Measurements from ENCODE around the gene DCAF8.
A peak's percentile ranks its signal among the peaks of the same experiment; 100 is the strongest.

DCAF8 gene

DNA sequence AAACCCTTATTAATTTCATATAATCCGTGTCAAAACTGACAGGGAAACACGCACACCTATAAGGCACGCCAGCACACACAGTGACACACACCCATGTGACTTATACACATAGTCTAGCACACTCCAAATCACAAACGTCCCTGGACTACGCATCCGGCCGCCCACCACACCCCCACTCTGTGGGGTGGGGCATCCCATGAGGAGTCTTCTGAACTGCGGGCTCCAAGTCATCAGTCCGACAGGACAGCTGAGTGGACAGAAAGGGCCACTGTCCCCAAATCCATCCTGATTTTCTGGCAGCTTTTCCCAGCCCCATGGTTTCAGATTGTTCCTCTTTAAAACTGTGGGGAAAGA is 56.3 kb downstream of the DCAF8 start:
- DNase-seq (ENCODE audit: extremely low read depth in 1 of 2, low read depth in 1 of 2) = peak; percentile 7 to 17

DNA sequence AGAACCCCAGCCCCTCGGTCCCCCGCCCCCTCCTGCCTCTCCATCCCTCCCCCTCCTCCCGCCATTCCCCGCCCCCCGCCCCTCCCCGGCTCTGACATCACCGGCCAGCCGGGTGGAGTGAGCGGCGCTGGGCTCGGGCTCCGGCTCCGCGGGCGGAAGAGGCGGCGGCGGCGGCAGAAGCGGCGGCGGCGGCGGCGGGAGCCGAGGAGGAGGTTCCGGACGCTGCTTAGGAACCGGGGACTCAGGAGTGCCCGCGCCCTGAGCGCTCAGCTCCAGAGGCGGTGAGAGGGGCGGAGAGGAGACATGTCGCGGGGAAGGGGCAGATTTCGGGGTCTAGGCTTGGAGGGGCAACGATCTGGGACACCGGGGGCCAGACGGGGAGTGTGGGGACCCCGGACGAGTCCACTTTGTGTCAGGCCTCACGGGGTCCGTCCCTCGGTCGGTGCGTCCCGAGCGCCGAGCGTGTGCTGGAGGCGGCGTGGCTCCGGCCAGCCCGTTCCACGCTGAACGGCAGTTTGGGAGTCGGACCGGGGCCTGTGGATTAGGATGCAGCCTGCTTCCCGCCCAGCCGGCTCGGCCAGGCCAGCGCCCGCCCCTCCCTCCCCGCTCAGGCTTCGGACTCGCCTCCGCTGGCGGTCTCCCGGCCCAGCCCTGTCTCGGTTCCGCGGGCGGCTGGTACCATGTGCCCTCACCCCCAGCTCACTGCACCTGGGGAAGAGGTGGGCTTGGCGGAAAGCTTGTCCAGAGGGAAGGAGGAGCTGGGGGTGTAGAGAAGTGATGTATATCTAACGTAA is 56.9 kb downstream of the DCAF8 start, which contains the start of gene PEA15:
TSS of gene PEA15 (plus strand) at position 143 of the 794 bp plus-strand sequence. CDS start 6,161 bp downstream, outside the sequence.
- peak; percentile 11 to 53 for DNase-seq (ENCODE audit: extremely low read depth in 1 of 2, low read depth in 1 of 2)

DNA sequence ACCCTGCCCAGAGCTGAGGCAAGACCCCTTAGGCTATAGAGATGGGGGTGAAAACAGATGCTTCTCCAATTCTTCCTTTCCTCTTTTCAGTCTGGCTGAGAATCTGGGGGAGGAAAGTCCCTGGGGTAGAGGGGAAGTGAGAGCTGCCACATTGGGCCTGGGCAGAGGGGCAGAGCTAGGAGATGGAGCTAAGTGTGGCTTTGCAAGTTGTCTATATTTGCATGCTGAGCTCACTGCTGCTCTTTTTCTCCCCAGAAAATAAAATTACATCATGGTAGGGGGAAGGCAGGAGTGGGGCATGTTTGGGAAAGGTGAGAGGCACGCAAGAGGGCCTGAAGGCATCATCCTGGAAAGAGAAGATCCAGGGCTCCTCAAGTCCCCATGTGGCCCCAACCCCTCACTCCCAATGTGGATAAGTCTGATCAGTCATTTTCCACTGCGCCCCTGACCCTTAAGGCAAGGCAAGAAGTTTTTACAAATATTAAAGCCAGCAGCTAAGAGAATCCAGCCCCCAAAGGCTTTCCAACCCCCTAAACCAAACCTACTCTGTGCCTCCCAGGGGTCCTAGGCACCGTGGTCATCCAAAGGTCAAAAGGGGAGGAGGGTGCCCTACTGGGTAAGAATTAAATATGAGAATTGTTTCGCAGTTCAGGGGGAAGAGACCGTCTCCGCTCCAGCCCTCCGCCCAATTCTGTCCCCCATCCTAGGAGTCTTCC is 57.7 kb downstream of the DCAF8 start:
- no peak for DNase-seq (ENCODE audit: extremely low read depth in 1 of 2, low read depth in 1 of 2)

DNA sequence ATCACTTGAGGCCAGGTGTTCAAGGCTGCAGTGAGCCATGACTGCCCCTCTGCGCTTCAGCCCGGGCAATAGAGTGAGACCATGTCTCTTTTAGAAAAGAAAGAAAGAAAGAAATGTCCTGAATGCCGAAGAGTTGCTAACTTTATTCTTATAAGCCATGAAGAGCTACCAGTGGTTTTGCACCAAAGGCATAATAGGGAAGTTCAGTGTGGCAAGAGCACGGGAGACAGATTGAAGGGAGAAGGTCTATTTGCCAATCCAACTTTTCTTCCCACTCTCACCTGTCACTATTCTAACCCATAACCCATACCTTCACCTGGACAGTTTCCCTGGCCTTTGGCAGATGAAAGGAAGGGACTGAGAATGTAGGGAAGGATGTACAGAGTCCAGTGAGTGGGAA is 61.6 kb downstream of the DCAF8 start:
- DNase-seq (ENCODE audit: extremely low read depth in 1 of 2, low read depth in 1 of 2) = no peak

DNA sequence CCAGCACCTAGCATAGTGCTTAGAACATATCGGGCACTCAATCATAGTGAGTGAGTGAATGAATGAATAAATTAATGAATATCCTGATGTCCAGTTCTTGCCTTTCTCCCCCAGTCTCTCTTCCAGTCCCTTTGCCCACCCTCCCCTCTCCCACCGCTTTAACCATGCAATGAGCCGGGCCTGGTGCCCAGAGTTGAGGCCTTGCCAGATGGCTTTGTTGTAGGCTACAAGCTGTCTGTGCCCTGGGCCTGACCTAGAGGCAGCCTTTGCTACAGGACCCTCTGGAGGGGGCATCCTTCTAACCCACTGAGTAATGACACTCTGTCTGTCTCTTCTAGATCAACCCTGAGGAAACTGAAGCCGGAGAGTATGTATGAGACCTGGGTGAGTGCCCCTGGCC is 65.1 kb downstream of the DCAF8 start:
- DNase-seq (ENCODE audit: extremely low read depth in 1 of 2, low read depth in 1 of 2) = no peak

DNA sequence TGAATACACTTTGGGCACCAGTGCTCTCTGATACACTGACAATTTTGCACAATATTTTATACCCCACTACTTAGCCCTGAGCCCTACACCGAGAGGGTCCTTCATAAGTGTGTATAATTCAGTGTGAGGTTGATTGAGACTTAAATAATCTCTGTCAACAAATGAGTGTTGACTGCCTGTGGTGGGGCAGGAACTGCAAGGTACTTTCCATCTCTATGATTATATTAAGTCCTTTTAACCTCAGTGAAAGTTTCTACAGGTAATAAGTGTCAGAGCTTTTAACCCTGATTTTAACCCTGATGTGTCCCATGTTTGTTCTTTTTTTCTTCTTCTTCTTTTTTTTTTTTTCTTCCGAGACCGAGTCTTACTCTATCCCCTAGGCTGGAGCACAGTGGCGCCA is 66.2 kb downstream of the DCAF8 start:
- DNase-seq (ENCODE audit: extremely low read depth in 1 of 2, low read depth in 1 of 2) = no peak

DNA sequence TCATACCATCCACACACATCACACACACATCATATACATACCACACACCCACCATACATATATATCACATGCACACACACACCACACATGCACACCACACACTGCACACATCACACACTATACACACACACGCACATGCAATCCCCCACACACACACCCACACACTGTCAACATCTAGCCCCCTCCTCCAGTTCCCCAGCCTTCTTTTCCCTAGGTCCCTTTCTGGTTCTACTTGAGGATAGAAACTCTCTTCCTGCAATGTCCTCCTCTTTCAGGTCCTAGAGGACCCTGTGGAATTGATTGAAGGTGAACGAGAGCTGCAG is 67.7 kb downstream of the DCAF8 start:
- no peak for DNase-seq (ENCODE audit: extremely low read depth in 1 of 2, low read depth in 1 of 2)

DNA sequence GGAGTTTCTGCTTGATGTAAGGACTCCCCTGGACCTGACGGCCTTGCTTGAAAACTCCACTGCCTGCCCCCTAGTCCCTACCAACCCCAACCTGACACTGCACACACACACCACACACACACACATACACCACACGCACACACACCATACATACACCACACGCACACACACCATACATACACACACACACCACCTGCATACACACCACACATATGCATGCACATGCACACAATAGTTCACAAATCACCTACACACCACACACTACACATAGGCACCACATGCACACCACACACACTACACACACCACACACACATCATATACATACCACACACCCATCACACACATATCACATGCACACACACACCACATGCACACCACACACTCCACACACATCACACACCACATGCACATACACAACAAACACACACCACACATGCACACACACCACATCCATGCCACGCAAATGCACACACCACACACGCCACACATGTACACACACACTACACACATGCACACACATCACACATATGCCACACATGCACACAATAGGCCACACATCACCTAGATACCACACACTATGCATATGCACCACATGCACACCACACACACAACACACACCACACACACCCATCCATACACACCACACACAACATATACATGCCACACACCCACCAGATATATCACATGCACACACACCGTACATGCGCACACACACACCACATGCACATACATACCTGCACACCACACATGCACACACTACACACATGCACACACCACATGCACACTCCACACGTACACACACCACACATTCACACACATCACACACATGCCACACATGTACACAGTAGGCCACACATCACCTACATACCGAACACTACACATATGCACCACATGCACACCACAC is 68.3 kb downstream of the DCAF8 start:
- no peak for DNase-seq (ENCODE audit: extremely low read depth in 1 of 2, low read depth in 1 of 2)

DNA sequence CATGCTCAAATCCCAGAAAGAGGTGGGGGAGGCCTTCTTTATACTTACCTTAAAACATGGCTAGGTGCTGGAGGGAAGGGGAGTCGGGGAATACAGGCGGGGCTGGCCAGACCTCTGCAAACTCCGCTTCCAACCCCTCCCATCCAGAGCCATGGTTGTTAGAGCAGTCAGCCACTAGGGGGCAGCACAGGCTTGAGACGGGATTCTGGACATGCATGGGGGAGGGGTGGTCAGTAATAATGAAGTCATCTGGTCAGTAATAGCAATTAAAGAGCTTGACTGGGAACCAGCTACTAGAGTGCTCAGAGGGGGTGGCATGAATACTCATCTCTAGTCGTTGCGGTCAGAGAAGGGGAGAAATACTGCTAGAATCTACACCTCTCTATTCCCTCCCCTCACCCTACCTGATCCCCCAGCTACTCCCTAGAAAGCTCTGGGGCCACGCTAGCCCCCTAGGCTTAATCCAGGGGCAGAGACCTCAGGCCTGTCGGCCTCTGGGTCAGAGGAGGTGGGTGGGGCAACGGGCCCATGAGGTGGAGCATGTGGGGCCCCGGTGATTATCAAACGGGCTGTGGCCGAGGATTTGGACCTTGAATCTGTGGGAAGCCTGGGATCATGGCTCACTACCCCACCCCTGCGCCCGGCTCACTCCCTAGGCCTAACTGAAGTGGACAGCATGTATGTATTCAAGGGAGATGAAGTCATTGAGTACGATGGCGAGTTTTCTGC is 69.1 kb downstream of the DCAF8 start:
- DNase-seq (ENCODE audit: extremely low read depth in 1 of 2, low read depth in 1 of 2) = peak; percentile 42 to 73

DNA sequence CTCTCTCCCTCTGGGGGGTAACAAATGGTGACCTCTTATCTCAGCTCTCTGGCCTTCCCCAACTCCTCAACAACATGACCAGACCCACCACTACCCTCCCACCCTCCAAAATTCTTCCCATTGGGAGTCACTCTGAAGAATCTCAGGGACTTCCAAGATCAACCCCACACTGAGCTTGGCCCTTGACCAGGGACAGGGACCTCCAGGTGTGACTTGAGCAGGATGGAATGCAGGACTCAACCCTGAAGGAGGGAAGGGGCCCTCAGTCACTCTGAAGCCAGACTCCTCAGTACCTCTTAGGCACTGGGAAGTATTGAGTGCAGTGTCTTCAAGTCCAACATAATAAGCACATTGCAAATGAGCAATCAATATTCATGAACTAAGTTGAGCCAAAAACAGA is 70.1 kb downstream of the DCAF8 start:
- DNase-seq (ENCODE audit: extremely low read depth in 1 of 2, low read depth in 1 of 2) = no peak

DNA sequence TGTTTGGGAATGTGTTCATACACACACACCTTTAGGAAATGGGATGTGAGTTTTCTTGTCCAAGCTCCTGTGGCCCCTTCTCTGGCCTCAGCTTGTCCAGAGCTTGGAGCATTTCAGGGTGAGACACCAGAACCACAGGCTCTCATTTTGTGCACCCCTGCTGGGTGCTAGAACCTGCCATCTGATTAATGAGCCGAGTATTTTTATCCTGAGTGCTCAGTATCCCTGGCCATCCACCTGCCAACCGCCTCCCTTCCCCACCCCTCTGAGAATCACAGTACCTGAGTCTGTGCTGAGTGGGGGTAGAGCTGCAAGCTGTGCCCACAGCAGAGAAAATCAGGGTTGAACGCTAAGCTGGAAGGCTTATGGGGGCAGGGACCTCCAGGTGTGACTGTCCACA is 70.6 kb downstream of the DCAF8 start:
- no peak for DNase-seq (ENCODE audit: extremely low read depth in 1 of 2, low read depth in 1 of 2)

DNA sequence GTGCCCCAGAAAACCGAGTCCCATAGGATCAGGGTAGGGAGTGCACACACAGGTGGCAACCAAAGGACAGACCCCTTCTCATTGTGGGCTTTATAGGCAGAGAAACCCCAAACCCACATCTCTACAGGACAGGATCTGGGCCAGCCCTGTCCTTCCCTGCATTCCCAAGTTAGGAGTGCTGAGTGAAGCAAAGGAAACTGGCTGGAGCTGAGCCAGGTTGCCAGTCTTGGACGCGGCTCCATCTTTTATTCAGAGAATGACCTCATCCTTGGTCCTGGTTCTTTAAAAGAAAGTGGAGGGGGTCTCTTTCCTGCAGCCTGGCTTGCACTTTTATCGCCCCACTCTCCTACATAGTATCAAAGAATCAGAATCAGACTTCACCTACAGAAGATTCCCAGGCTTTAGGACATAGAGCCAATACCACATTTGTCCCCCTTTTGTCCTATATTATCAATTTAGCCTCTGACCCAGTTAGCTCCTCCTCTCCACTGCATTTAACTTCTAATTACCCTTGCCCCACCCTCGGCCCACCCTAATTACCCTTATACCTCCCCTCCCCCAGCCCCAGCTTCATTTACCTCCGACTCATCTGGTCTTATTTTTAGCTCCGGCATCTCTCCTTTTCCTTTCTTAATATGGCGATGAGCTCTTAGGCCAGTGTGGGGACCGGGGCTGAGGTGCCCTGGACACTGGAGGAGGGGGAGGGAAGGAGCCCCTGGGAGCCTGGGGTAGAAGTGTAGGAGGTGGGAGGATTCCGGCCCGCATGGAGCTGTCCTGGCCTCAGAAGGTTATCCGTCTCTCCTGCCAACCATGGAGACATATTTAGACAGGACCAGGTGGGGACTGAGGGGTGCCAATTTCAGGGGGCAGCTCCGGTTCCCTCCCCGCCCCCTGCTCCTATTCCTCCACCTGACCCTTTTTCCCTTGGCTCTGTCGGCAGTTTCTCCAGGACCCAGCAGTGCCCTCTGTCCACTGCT is 72.4 kb downstream of the DCAF8 start, which contains the start of gene CASQ1:
TSS of gene CASQ1 (plus strand) at position 927 of the 977 bp plus-strand sequence. CDS start 177 bp downstream, outside the sequence.
- no peak for DNase-seq (ENCODE audit: extremely low read depth in 1 of 2, low read depth in 1 of 2)

DNA sequence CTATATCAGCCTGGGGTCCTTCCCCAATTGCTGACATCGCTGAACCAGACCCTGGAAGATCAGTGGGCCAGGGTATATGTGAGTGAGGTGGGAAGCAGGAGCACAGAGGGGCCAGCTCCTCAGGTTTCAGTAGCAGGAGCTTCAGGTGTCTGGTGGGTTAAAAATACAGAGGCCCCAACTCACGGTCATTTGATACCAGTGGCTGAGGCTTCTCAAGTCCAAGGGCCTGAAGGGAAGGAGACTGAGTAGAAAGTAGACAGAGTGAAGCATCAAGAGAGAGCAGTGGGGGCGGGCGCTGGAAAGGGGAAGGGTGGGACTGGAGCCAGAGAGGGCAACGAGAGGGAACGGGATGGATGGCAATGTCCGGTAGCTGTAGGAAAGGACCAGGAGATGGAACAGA is 74.0 kb downstream of the DCAF8 start:
- no peak for DNase-seq (ENCODE audit: extremely low read depth in 1 of 2, low read depth in 1 of 2)

DNA sequence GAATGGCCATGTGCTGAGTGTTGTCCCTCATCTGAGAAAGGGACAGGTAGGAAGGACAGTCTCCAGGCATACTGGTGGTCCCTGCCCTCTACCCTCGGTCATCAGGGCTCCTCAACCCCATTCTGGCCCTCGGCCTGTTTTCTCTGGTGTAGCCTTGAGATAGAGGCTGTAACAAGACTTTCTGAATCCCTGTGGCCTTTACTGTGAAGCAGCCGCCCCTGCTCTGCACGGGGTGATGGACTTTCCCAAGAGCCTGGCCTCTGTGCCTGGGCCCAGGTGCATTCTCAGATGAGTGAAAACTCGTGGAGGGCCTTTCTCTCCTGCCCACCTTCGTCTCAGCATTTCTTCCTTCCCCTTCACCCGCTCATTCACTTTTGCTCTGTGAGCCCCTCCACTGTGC is 74.9 kb downstream of the DCAF8 start:
- no peak for DNase-seq (ENCODE audit: extremely low read depth in 1 of 2, low read depth in 1 of 2)

DNA sequence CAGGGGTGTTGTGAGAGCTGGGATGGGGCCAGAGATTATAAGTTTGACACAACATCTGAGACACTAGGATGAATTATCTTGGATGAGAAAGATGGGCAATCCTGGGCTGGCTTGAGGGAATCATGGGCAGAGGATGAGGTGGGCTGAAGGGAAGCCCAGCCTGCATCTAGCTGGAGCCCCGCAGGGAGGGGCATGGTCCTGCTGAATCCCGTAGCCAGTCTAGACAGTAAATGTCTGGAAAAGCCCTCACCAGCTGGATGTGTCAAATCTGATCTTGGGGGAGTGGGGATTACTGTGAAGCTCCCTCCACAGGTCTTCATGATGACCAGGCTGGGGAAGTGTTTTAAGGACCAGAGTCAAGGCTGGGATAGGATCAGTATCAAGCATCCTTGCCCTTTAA is 75.6 kb downstream of the DCAF8 start:
- DNase-seq (ENCODE audit: extremely low read depth in 1 of 2, low read depth in 1 of 2) = no peak

DNA sequence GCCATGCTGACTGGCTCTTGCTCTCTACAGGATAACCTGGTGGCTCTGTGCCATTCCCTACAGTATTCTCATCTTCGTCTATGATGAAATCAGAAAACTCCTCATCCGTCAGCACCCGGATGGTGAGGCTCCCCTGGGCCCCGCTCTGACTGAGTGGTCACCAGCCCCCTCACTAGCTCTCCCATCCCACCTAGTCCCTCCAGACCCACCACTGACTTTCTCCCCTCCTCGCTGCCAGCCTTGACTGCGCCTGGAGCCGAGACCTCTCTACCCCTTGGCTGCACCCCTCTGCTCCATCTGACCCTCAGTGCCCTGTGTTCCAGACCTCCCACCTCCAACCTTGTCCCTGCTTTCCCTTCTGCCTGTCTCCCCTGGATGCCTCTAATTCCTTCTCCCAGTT is 76.1 kb downstream of the DCAF8 start:
- DNase-seq (ENCODE audit: extremely low read depth in 1 of 2, low read depth in 1 of 2) = no peak

DNA sequence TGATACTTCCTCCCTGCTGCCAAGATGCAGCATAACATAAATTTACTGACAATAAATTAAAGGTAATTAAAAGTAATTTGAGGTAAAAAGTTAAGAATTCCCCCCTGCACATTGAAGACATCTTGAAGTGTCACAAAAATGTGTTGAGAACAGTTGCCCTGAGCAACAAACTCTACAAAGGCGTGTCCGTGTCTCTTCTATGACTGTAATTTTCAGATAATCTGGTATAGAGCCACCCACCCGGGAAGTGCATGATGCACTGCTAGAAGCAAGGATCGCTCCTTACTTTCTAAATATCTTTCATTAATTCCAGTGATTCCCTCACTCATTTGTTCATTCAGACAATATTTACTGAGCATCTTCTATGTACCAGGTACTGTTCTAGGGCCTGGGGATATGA is 83.0 kb downstream of the DCAF8 start:
- DNase-seq (ENCODE audit: extremely low read depth in 1 of 2, low read depth in 1 of 2) = no peak

DNA sequence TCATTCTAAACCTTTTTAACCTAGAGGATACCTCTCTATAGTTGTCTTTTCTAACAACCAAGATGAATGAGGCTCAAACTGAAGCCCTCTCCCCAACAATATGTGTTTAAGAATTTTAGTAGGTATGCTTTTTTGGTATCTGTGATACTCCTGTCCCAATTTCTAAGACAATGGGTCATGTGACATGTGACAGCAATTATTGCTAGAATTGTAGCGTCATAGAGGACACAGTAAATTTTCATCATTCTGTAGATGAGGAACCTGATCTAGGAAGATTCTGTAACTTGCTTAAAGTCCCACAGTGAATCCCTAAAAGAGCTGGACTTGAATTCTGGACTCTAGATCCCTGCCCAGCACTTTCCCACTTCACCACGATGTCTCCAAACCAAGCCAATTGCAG is 83.6 kb downstream of the DCAF8 start:
- DNase-seq (ENCODE audit: extremely low read depth in 1 of 2, low read depth in 1 of 2) = no peak

DNA sequence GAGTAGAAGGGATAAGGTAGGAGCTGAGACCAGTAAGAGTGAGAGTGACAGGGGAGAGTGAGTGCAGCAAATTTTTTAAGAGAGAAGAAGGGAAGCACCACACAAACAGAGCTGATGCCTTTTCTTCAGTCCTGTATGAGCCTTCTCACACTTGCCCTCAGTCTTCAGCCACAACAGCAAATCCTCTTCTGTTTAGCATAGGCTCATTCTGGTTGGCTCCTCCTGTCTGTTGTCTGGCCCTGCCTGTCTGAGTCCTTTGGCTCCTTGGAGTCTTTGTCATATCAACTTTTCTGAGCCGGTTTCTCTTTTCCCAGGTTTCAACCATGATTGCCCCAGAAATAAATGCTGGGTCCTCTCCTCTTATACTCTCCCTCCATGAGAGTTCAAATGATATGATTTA is 84.7 kb downstream of the DCAF8 start:
- DNase-seq (ENCODE audit: extremely low read depth in 1 of 2, low read depth in 1 of 2) = no peak

DNA sequence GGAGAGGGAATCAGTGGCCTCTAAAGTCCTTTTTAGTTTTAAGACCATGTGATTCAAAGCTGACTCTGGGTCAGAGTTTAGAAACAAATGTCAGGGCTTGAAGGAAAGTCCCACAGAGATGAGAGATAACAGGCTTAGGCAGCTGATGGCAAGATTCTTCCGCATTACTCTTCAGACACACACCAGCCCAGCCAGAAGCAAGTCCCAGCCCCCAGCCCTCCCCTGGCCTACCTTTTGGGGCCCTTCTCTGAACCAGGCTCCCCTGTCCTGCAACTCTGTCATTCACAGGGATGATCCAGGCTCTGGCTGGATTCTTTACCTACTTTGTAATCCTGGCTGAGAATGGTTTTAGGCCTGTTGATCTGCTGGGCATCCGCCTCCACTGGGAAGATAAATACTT is 85.1 kb downstream of the DCAF8 start:
- no peak for DNase-seq (ENCODE audit: extremely low read depth in 1 of 2, low read depth in 1 of 2)
